T-helper 1 cell treated with Interleukin-12 subunit alpha and Interleukin-12 subunit beta and Interleukin-4 antibody, amounts not matched to agents 30 ng/mL and 1 ng/mL, for 36 hours (primary cell): Measurements from ENCODE around the gene MYT1. TPM values are rescaled to one million over a fixed set of nuclear protein-coding genes. Genes with fewer than 3 reads are reported as not detected.
"Not testable (repeated sequence)": the region's sequence is repeated elsewhere in the genome, so short reads cannot be mapped to it uniquely, and the experiment has no call there.

Experiments
- intact Hi-C: fragments of 100-400 bp; cut with micrococcal nuclease; formaldehyde crosslinking; loops from one replicate; pipeline ENCODE4 v1.15.1; 2024
- total RNA-seq: library from RNA; stranded (reverse); gene quantifications from 2 replicates; pipeline ENCODE4 v1.2.3, GENCODE V29; 2022

MYT1 gene
- not detected in 2 replicates for total RNA-seq

GRCh38 chr20:64164123-64164836 is at the start of gene MYT1:
Gene MYT1, plus strand, starts transcription at chr20:64164452. Its CDS starts 34,410 bp downstream, at chr20:64198862.
- intact Hi-C loops = no loop called here

GRCh38 chr20:64115171-64115911 is 48.9 kb upstream of the MYT1 start:
- intact Hi-C loops = no loop called here

GRCh38 chr20:64116016-64116415 is 48.2 kb upstream of the MYT1 start:
- intact Hi-C loops = no loop called here

DNA sequence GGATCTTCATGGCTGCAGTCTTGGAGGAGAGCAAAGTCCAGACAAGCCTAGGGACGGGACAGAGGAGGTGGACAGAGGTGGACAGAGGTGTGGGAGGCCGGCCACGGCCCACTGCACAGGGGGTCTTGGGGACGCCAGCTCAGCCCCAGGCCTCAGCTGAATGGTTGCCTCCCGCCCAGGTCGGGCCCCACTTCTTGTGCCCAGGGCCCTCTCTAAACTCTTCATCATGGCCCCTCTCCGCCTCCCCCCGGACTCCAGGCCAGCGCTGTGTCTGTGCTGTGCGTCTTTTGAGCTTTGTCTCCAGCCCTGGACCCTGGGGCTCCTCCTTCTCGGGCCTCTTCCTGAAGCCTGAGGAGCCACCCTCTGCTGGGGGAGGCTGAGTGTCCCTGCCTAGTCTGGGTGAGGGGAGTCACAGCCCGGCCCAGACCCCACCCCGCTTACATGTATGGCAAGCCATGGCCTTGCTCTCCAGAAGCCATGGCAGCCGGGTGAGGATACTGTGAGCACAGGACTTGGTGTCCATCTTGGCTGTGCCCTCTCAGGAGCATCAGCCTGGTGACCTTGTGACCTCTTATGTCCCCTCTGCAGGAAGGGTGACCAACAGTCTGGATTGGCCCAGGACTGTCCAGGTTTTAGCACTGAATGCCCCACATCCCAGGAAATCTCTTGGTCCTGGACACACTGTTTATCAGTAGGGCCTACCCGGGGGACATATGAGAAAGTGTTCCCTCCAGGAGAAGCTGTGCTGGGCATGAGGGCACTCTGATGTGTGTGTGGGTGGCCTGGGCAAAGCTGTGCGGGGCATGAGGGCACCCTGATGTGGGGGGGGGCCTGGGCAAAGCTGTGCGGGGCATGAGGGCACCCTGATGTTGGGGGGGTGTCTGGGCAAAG is 47.5 kb upstream of the MYT1 start:
- intact Hi-C loops = no loop called here

GRCh38 chr20:64117432-64117777 is 46.8 kb upstream of the MYT1 start:
- intact Hi-C loops = not testable (repeated sequence)

GRCh38 chr20:64119301-64119680 is 45.0 kb upstream of the MYT1 start:
- intact Hi-C loops = no loop called here

DNA sequence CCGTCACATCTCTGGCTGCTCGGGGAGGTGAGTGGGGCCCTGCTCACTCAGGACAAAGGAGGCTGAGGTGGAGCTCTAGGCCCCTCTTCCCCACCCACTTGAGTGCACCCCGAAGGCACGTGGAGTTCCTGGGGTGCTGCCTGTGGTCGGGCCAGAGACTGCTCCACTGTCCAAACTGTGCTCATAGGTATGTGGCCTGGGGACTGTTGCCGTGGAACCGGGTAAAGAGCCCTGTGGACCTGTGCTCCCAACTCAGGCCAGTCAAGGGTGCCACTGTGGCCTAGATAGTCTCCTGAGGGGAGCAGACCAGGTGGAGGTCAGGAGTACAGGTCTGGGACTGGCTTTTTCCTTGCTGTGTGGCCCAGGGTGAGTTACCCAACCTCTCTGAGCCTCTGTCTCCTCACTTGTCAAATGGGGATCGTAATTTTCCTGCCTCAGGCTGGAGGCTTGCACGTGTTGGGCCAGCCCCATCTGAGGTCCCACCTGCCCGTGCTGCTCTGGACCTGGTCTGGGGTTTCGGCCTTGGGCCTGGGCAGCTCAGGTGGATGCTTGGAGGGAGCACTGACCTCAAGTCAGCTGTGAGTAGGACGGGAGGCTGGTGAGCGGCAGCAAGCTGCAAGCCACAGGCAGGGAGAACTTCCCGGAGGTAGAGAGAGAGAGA is 44.4 kb upstream of the MYT1 start:
- intact Hi-C loops = loop anchor here (1.0 to 10.0 kb wide), 8 partner anchors 18 to 411 kb away; partner anchors contain the start of genes PRPF6, RGS19, TPD52L2 and ZGPAT

GRCh38 chr20:64121586-64121985 is 42.7 kb upstream of the MYT1 start:
- intact Hi-C loops = loop anchor here (2.0 to 10.0 kb wide), 2 partner anchors 337 to 413 kb away; partner anchors contain the start of gene ZGPAT

DNA sequence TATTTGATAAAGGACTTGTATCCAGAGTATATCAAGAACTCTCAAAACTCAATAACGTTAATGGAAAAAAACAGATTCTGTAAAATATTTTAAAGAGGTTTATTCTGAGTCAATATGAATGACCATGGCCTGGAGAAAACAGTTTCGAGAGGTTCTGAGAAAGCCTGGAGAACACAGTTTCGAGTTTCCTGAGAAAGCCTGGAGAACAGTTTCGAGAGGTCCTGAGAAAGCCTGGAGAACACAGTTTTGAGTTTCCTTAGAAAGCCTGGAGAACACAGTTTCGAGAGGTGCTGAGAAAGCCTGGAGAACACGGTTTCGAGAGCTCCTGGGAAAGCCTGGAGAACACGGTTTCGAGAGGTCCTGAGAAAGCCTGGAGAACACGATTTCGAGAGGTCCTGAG is 41.3 kb upstream of the MYT1 start:
- intact Hi-C loops = loop anchor here (10.0 kb wide), 1 partner anchor 338 kb away; no protein-coding TSS in a partner anchor

GRCh38 chr20:64123517-64123916 is 40.7 kb upstream of the MYT1 start:
- intact Hi-C loops = loop anchor here (10.0 kb wide), 1 partner anchor 339 kb away; no protein-coding TSS in a partner anchor

DNA sequence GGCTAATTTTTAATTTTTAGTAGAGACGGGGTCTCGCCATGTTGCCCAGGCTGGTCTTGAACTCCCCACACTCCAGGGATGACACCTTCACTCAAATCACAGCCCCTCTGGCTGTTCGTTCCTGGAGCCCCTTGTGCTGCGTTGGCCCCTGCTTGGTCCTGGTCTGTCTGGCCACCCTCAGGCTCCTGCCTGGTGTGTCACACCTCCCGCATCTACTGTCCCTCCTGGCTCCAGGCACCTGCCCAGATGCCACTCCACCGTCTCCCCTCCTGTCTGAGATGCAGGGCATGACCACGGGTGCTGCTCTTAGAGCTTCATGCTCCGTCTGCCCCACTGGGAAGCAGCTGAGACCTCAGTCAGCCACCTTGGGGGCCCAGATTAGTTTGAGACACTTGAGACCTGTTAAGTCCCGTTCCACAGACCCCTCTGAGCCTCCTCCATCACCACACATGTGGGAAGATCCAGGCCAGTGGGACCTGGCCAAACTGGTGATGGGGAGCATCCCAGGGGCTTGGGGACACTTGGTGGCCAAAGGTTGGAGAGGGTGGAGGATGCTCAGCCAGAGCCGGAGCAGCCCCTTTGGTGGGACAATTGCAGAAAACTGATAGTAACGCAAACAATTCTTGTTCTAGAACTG is 35.0 kb upstream of the MYT1 start:
- intact Hi-C loops = loop anchor here (10.0 kb wide), 1 partner anchor 344 kb away; no protein-coding TSS in a partner anchor

- intact Hi-C loops = no loop called here
Measured at GRCh38 chr20:64130271-64130670, 34.0 kb upstream of the MYT1 start.

DNA sequence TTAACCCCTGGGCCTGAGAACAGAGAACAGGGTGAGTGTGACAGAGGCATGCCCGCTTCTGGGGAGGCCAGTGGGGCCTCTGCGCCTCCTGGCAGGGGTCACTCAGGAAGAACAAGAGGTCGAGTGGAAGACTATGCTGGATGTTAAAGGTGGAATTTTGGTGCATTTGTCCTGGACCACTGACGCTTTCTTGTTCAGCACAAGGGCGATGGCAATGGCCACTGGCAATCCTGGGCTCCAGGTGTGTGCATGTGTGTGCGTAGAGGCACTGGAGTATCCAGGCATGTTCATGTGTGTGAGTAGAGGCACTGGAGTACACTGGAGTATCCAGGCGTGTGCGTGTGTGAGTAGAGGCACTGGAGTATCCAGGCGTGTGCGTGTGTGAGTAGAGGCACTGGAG is 33.4 kb upstream of the MYT1 start:
- intact Hi-C loops = no loop called here

- intact Hi-C loops = no loop called here
Measured at GRCh38 chr20:64131406-64131805, 32.8 kb upstream of the MYT1 start.

DNA sequence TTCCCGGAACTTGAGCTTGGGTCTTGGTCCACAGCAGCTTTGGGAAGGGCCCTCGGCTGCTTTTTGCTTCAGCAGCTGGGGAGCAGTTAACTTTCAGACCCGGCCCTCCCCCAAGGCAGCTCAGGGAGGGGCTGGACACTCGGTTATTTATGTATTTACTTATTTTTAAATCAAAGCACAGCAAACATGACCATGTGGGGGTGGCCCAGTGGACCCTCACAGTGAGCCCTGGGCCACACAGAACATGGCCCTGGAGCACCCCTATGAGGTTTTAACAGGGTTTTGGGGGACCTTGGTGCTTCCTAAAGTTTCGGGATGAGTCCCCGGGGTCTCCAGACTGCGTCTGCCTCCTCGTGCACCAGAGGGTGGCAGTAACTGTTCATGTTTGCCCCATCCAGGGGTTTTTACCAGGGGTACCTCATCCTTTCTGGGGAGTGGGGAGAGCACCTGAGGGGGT is 30.3 kb upstream of the MYT1 start:
- intact Hi-C loops = no loop called here

GRCh38 chr20:64134744-64135143 is 29.5 kb upstream of the MYT1 start:
- intact Hi-C loops = not testable (repeated sequence)

DNA sequence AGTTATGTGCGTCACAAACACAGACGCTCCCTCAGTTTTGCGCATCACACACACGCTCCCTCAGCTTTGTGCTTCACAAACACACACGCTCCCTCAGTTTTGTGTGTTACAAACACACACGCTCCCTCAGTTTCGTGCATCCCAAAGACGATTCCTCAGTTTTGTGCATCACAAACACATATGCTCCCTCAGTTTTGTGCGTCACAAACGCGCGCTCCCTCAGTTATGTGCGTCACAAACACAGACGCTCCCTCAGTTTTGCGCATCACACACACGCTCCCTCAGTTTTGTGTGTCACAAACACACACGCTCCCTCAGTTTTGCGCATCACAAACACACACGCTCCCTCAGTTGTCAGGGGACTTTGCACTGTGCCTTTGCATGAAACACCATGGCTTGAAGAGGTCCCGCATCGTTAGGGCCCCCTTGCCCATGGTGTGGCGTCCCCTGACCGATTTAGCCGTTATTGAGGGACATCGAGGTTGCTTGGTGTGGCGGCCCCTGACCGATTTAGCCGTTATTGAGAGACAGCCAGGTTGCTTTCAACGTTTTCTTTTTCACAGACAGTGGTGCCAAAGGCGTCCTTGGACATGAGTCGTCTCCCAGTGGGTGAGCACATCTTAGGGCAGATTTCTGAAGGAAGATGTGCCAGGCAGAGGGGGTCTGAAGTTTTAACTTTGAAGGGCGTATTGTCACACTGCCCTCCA is 28.1 kb upstream of the MYT1 start:
- intact Hi-C loops = no loop called here

- intact Hi-C loops = no loop called here
Measured at GRCh38 chr20:64137598-64138031, 26.6 kb upstream of the MYT1 start.

DNA sequence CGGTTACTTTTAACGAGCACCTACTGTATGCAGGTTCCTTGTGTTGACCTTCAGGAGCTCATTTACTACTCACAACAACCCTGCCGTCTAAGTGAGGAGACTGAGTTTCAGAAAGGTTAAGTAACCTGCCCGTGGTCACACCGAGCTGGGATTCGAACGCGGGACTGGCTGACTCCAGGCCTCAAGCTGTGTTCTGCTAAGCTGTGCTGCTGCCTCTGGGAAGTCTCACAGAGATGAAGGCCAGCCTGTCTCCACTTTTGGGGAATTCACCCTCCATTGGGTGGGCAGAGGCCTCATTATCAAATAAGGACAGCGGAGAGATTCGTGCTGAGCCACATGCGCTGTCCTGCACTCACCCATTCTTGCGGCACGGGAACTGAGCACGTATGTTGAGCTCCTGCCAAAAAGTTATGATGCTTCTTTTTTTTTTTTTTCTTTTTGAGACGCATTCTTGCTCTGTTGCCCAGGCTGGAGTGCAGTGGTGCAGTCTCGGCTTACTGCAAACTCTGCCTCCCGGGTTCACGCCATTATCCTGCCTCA is 25.9 kb upstream of the MYT1 start:
- intact Hi-C loops = no loop called here
